ENCODE results near the gene SETD3. TPM values are rescaled to one million over a fixed set of nuclear protein-coding genes. Genes with fewer than 3 reads are reported as not detected.

The SETD3 gene
- total RNA-seq, 1 donor from 2014 or later, result 36.1 TPM

DNA sequence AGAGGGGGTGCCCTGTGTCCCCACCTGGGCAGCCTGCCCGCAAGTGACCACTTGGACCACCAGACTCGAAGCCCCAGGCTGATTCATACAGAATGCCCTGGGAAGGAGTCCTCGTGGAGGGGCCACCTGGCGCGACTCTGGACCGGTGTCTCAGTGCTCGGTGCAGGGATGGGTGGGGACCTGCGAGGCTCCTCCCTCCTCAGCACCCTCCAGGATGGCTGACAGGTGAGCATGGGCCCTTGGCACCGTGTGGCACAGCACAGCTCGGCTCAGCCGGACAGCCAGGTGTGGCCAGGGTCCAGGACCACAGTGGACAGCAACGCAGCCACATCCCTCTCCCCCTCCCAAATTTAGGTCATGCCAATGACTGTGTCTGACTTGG, 45.0 kb upstream of the SETD3 start:
- no peak overlapping the region for H3K4me3 Mint-ChIP-seq
- H3K36me3 Mint-ChIP-seq (ENCODE audit: low read depth), result no peaks in the 10 kb centered on the region
- no peak for DNase-seq (ENCODE audit: low read depth, low spot score)
- peaks cover 42% of the 10 kb centered on the region for H3K4me1 Mint-ChIP-seq
- H3K9me3 Mint-ChIP-seq, result no peaks in the 10 kb centered on the region
- no peak overlapping the region for H3K27ac Mint-ChIP-seq (ENCODE audit: unreplicated experiment)
- TF ChIP-seq, protein P1, sequence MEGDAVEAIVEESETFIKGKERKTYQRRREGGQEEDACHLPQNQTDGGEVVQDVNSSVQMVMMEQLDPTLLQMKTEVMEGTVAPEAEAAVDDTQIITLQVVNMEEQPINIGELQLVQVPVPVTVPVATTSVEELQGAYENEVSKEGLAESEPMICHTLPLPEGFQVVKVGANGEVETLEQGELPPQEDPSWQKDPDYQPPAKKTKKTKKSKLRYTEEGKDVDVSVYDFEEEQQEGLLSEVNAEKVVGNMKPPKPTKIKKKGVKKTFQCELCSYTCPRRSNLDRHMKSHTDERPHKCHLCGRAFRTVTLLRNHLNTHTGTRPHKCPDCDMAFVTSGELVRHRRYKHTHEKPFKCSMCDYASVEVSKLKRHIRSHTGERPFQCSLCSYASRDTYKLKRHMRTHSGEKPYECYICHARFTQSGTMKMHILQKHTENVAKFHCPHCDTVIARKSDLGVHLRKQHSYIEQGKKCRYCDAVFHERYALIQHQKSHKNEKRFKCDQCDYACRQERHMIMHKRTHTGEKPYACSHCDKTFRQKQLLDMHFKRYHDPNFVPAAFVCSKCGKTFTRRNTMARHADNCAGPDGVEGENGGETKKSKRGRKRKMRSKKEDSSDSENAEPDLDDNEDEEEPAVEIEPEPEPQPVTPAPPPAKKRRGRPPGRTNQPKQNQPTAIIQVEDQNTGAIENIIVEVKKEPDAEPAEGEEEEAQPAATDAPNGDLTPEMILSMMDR (conservative IDR thresholded peaks at IDR 0.05), result no peak
- H3K27me3 Mint-ChIP-seq (ENCODE audit: low read depth), result peaks cover 3% of the 10 kb centered on the region

DNA sequence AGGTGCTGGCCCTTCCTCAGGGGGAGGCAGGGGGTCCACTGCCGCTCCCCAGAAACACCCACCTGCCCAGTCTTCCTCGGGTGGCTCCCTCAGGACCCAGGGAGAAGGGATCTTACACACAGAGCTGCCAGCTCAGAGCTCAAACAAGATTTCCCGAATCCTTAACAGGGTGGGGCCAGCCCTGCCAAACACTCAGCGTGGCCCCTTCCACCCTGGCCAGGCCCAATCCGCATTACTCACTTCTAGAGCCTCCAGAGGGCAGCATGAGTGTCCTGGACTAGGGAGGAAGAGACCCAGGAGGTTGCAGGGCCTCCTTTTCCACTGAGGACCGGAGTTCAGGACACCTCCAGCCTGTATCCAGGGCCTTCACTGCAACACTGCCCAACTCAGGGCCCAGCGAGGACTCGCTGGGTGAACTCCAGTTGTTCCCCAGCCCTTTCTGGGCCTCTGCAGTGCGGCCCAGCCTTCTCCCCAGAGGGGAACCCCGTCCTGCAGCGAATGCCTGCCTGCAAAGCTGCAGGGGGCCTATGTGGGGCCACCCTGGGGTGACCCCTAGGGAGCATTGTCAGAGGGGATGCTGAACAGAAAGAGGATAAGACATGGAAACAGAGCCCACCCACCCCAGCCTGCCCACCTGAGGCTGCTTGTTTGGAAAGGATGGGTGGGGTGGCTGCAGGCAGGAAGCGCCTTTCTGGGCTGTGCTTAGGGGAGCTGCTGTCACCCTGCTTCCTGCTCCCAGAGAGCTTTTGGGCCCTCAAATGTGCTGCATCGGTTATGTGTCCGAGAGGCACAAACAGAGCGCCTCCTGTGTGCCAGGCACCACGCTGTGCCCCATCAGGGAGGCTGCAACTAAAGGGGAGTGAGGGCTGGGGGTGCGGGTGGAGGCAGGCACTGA, 44.4 kb upstream of the SETD3 start:
- no peak for DNase-seq (ENCODE audit: low read depth, low spot score)
- Mint-ChIP-seq H3K4me3 (no peak overlapping the region), H3K36me3 (ENCODE audit: low read depth) (no peaks in the 10 kb centered on the region), H3K9me3 (no peaks in the 10 kb centered on the region), H3K27me3 (ENCODE audit: low read depth) (peaks cover 4% of the 10 kb centered on the region), H3K27ac (ENCODE audit: unreplicated experiment) (no peak overlapping the region), H3K4me1 (peaks cover 36% of the 10 kb centered on the region)
- TF ChIP-seq, protein P1 (conservative IDR thresholded peaks at IDR 0.05), result peak; percentile 46

DNA sequence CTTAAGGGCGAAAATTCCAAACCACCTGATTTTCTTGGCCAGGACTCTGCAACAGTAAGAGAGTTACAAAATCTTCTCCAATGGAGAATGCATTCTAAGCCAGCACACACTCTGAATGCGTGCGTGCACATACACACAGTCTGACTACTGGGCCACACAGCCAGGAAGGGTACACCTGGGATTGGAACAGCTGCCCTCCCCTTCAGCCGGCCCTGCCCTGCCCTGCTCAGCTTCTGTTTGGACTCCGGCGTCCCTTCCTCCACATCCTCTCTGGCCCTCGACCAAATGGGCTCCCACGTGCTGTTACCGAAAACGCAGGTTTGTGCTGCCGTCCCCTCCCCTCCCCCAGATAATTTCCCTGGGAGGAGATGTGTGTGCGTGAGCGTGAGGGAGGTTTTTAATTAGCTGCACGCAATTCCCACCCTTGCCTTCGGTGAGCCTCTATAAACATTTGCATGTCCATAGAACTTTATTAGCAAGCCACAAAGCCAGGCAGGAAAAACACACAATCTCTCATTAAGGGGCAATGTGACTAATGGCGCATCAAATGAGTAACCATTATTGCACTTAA, 43.5 kb upstream of the SETD3 start:
- Mint-ChIP-seq H3K36me3 (ENCODE audit: low read depth) (no peaks in the 10 kb centered on the region), H3K27me3 (ENCODE audit: low read depth) (peaks cover 4% of the 10 kb centered on the region), H3K27ac (ENCODE audit: unreplicated experiment) (peak overlapping the region; percentile 62), H3K9me3 (no peaks in the 10 kb centered on the region), H3K4me3 (no peak overlapping the region), H3K4me1 (peaks cover 35% of the 10 kb centered on the region)
- DNase-seq (ENCODE audit: low read depth, low spot score), result no peak
- TF ChIP-seq, protein P1 (conservative IDR thresholded peaks at IDR 0.05), result no peak

DNA sequence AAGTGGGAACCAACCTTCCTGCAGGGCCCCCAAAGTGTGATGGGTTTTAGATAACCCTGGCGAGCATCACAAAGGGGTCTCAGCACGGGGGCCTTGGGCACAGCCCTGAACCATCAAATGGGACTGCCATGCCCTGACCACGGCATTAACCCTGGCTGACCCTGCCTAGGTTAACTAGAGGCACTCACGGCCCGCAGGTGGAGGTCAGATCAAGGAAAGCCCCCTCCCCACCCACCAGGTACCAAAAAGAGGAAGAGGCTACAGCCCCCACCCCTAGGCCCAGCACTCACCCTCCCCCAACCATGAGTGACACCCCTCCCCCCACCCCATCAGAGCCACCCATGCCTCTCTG, 43.0 kb upstream of the SETD3 start:
- DNase-seq (ENCODE audit: low read depth, low spot score), result no peak
- H3K27ac Mint-ChIP-seq (ENCODE audit: unreplicated experiment), result no peak overlapping the region
- H3K36me3 Mint-ChIP-seq (ENCODE audit: low read depth), result no peaks in the 10 kb centered on the region
- TF ChIP-seq, protein P1 (conservative IDR thresholded peaks at IDR 0.05), result no peak
- no peak overlapping the region for H3K4me3 Mint-ChIP-seq
- H3K27me3 Mint-ChIP-seq (ENCODE audit: low read depth), result peaks cover 4% of the 10 kb centered on the region
- H3K9me3 Mint-ChIP-seq, result no peaks in the 10 kb centered on the region
- peaks cover 31% of the 10 kb centered on the region for H3K4me1 Mint-ChIP-seq

DNA sequence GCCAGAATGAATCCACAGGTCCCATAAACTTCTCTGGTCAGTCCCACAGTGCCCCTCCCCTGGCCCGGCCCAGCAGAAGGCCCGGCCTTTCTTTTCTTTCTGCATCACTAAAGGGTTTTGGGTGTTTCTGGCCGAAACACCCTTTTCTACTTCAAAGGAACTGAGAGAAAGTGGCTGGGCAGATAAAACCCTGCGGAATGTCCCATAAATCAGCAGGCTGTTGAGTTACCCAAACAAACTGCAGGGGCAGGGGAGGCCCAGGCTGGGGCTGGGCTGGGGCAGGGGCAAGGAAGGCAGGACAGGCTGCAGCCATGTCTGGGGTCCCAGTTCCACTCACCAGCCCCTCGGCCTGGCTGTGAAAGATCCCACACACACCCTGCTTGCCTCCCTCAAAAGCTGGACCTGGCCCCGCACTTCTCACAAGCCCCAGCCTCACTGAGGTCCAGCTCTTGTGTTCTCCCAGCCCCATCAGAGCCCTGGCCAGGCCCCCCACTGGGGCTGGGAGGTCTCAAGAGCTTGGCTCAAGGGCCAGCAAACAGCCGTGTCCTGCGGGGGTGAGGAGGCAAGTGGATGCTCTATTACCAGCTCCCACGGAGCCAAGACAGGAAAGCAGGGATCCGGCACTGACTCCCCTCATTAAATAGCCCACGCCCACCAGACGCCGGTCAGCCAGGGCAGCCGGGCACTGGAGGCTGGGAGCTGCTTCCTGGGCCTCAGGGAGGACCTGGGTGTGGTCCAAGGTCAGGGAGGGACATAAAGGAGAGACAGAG, 42.5 kb upstream of the SETD3 start:
- H3K4me3 Mint-ChIP-seq, result peak overlapping the region; percentile 44
- TF ChIP-seq, protein P1 (conservative IDR thresholded peaks at IDR 0.05), result no peak

More for the DNA sequence above, 42.5 kb upstream of the SETD3 start:
- H3K27ac Mint-ChIP-seq (ENCODE audit: unreplicated experiment), result no peak overlapping the region
- DNase-seq (ENCODE audit: low read depth, low spot score), result no peak
- H3K9me3 Mint-ChIP-seq, result no peaks in the 10 kb centered on the region
- H3K36me3 Mint-ChIP-seq (ENCODE audit: low read depth), result no peaks in the 10 kb centered on the region
- H3K27me3 Mint-ChIP-seq (ENCODE audit: low read depth), result peaks cover 4% of the 10 kb centered on the region
- H3K4me1 Mint-ChIP-seq, result peaks cover 29% of the 10 kb centered on the region

All from neural crest cell (in vitro differentiated cells).